Transverse colon (tissue), 4 donors: ENCODE data around the gene LRBA. TPM values are rescaled to one million over a fixed set of nuclear protein-coding genes. Genes with fewer than 3 reads are reported as not detected.

Experiments
- DNase-seq: peaks from one replicate; pipeline ENCODE4 v3.0.0-alpha.2; 2019
- H3K27ac ChIP-seq, 4 donors: fragments of 200-600 bp; sonication (generic); 2 replicates each; pipeline ENCODE4 v1.5.1; 2016 to 2018; ENCODE audit warnings: inconsistent platforms in 4 of 4
- H3K27me3 ChIP-seq: fragments of 200-600 bp; sonication (generic); 2 replicates; pipeline ENCODE4 v1.5.1; 2017; ENCODE audit warnings: inconsistent platforms
- H3K36me3 ChIP-seq, 4 donors: fragments of 200-600 bp; sonication (generic); 2 replicates each; pipeline ENCODE4 v1.5.1; 2017 to 2019; ENCODE audit warnings: inconsistent platforms in 4 of 4
- H3K4me1 ChIP-seq, 4 donors: fragments of 200-600 bp; sonication (generic); 2 replicates each; pipeline ENCODE4 v1.5.1; 2017 to 2020; ENCODE audit warnings: inconsistent platforms in 4 of 4
- H3K4me3 ChIP-seq, 4 donors: fragments of 200-600 bp; sonication (generic); 1 replicate in 1 of 4; 2 replicates in 3 of 4; pipeline versions ENCODE4 v1.5.1 to v1.6.1; 2017 to 2019; ENCODE audit warnings: inconsistent platforms in 4 of 4
- H3K9me3 ChIP-seq, 2 donors: fragments of 200-600 bp; sonication (generic); 2 replicates each; pipeline ENCODE4 v1.5.1; 2017 to 2019; ENCODE audit warnings: inconsistent platforms in 2 of 2
- EP300 ChIP-seq: sonication (generic); formaldehyde crosslinking; IDR thresholded peaks from one replicate; pipeline ENCODE4 v1.6.1; 2017; ENCODE audit warnings: antibody characterized with exemption, low read depth
- POLR2A ChIP-seq: fragments of 450-650 bp; IDR thresholded peaks from one replicate; pipeline ENCODE4 v1.6.1; 2016; ENCODE audit warnings: antibody characterized with exemption, mild to moderate bottlenecking, moderate library complexity
- POLR2AphosphoS5 ChIP-seq, 3 donors: sonication (generic); formaldehyde crosslinking; IDR thresholded peaks; one replicate each; pipeline ENCODE4 v1.6.1; 2016; ENCODE audit warnings: antibody characterized with exemption in 3 of 3
- WGBS, 2 donors: methylation state at CpG; one replicate each; pipeline ENCODE4 v1.1.5; 2018; ENCODE audit warnings: low coverage in 1 of 2; 5-methylcytosine and 5-hydroxymethylcytosine counted together
- in situ Hi-C, 4 donors: fragments of 200-750 bp; cut with MboI; loops; one replicate each; pipeline versions ENCODE4 v1.15.0 to v1.15.1; 2017; ENCODE audit warnings: low sequenced_read_pairs in 3 of 4, low pct_ligation_motif_present in 1 of 4, low pct_unique_long_range_greater_than_20kb in 1 of 4
- intact Hi-C: fragments of 100-400 bp; cut with DNase I; formaldehyde crosslinking; loops from one replicate; pipeline ENCODE4 v1.15.1; 2023; ENCODE audit warnings: low total_unique reads
- total RNA-seq, 4 donors: library from RNA; depleted of rRNA; stranded (reverse); fragments of >200 nt; gene quantifications; one replicate each; pipeline ENCODE4 v1.1.0, GENCODE V29; 2016
- TF ChIP-seq, protein P1 (sequence below), 5 experiments: fragments of 200-600 bp in 3 of 5; fragments of 450-650 bp in 2 of 5; sonication (generic) in 3 of 5; IDR thresholded peaks; 1 replicate in 2 of 5; 2 replicates in 3 of 5; pipeline ENCODE4 v1.5.1; 2016 to 2017; ENCODE audit warnings: antibody characterized with exemption in 5 of 5, inconsistent platforms in 3 of 5, mild to moderate bottlenecking in 2 of 5, moderate library complexity in 1 of 5

The LRBA gene
- total RNA-seq, 4 donors from 2014 or later = 82.7 to 125 (median 112) TPM

DNA sequence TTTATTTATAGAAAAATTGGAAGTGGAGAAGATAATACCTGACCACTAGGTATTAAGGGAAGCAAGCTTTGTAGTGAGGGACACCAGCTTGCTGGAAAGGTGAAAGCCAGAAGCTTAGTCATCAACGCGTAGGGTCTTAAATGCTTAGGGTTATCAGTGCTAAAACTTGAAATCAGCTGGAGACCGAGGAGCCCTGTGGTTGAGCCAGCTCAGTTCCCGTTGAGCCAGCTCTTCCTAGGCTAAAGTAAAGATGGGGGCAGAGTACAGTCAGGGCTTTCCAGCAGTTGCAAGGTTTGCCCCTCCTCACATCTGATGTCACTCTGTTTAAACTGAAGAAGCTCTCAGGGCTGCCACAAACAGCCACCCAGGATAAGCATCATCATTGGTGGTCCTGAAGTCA is 696.1 kb downstream of the LRBA start:
- in situ Hi-C loops (loop anchor here in 1 of 4 donors (25.0 kb wide), 1 partner anchor 268 kb away; the partner anchor contains the start of gene MAB21L2), intact Hi-C loops (no loop called here)
- H3K27me3 ChIP-seq = no peaks in the 10 kb centered on the region
- H3K27ac ChIP-seq = no peak overlapping the region
- no peak overlapping the region for H3K4me3 ChIP-seq
- WGBS, 2 donors = 93 to 100% methylated on average over 2 to 4 of the region's 4 CpGs
- no peaks in the 10 kb centered on the region for H3K36me3 ChIP-seq
- DNase-seq = no peak
- H3K4me1 ChIP-seq = no peaks in the 10 kb centered on the region
- TF ChIP-seq POLR2AphosphoS5 (IDR thresholded peaks at IDR 0.05) = no peak
- TF ChIP-seq, protein P1, sequence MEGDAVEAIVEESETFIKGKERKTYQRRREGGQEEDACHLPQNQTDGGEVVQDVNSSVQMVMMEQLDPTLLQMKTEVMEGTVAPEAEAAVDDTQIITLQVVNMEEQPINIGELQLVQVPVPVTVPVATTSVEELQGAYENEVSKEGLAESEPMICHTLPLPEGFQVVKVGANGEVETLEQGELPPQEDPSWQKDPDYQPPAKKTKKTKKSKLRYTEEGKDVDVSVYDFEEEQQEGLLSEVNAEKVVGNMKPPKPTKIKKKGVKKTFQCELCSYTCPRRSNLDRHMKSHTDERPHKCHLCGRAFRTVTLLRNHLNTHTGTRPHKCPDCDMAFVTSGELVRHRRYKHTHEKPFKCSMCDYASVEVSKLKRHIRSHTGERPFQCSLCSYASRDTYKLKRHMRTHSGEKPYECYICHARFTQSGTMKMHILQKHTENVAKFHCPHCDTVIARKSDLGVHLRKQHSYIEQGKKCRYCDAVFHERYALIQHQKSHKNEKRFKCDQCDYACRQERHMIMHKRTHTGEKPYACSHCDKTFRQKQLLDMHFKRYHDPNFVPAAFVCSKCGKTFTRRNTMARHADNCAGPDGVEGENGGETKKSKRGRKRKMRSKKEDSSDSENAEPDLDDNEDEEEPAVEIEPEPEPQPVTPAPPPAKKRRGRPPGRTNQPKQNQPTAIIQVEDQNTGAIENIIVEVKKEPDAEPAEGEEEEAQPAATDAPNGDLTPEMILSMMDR (IDR thresholded peaks at IDR 0.05) = no peak
- TF ChIP-seq POLR2A = no peak
- no peak for TF ChIP-seq EP300
- H3K9me3 ChIP-seq = no peaks in the 10 kb centered on the region

DNA sequence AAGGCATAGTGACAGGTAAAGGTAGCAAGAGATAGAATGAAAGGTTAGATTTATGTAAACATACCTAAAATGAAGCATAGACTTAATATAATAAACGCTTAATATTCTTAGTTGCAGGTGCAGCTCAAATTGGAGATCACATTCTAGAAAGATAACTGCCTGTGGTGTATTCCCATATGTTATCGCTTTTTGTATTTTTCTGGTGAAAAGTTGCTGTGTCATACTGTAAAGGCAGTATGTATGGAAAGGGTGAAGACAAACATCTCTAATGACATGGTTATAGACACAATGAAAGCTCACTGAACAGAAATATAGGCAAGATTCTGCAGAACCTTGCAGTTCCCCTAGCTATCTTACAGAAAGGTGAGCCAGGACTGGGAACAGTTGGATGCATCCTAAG is 696.6 kb downstream of the LRBA start:
- H3K27ac ChIP-seq = no peak overlapping the region
- in situ Hi-C loops (loop anchor here in 1 of 4 donors (25.0 kb wide), 1 partner anchor 269 kb away; the partner anchor contains the start of gene MAB21L2), intact Hi-C loops (no loop called here)
- H3K27me3 ChIP-seq = no peaks in the 10 kb centered on the region
- no peaks in the 10 kb centered on the region for H3K4me1 ChIP-seq
- H3K4me3 ChIP-seq = no peak overlapping the region
- no peak for TF ChIP-seq POLR2AphosphoS5 (IDR thresholded peaks at IDR 0.05)
- TF ChIP-seq, protein P1 (IDR thresholded peaks at IDR 0.05) = no peak
- TF ChIP-seq EP300 = no peak
- TF ChIP-seq POLR2A = no peak
- no peaks in the 10 kb centered on the region for H3K9me3 ChIP-seq
- 50 to 70% methylated on average over 2 of the region's 2 CpGs for WGBS, 2 donors
- DNase-seq = no peak
- no peaks in the 10 kb centered on the region for H3K36me3 ChIP-seq

DNA sequence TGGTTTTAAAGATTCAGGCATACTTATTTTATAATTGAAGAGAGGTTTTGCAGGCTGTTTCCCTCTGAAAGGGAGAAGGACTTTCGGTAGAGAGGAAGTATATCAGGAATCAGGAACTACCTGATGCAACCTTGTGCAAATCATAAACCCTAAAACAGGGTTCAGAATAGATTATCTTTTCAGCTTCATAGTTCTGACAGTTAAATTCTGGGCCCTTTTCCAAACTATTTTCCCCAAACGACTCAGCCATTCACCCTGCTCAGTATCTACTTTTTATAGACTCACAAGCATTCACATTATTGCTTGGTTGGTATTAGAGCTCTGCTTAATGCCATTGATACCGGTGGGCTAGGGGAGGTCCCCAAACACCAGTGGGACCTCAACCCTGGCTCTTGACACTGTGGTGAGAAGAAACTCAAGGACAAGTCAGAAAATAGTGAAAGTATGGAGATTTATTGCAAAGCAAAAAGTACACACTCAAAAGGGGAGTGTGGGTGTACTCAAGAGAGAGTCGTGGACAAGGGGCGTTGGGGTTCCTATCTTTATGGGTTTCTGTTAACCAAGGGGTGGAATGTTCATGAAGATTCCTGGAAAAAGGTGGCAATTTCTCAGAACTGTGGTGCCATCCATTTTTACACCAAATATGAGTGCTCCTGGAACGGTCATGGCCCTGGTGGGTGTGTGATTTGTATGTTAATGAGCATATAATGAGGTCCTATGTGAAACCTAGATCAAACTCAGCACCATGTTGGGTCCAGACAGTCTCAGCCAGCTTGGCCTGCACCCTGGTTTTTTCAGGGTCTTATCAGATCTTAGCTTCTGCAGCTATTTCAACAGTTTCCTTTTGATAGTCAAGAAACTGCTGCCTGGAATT is 698.5 kb downstream of the LRBA start:
- in situ Hi-C loops = loop anchor here in 1 of 4 donors (25.0 kb wide), 1 partner anchor 271 kb away; the partner anchor contains the start of gene MAB21L2
- Histone ChIP-seq H3K36me3 (no peaks in the 10 kb centered on the region), H3K4me1 (no peaks in the 10 kb centered on the region), H3K27me3 (no peaks in the 10 kb centered on the region), H3K4me3 (no peak overlapping the region), H3K9me3 (no peaks in the 10 kb centered on the region), H3K27ac (no peak overlapping the region)
- no peak for TF ChIP-seq POLR2AphosphoS5 (IDR thresholded peaks at IDR 0.05)
- TF ChIP-seq POLR2A = no peak
- TF ChIP-seq, protein P1 (IDR thresholded peaks at IDR 0.05) = no peak
- no peak for TF ChIP-seq EP300
- intact Hi-C loops = no loop called here
- WGBS, 2 donors = 65 to 67% methylated on average over 3 to 6 of the region's 6 CpGs
- DNase-seq = no peak

DNA sequence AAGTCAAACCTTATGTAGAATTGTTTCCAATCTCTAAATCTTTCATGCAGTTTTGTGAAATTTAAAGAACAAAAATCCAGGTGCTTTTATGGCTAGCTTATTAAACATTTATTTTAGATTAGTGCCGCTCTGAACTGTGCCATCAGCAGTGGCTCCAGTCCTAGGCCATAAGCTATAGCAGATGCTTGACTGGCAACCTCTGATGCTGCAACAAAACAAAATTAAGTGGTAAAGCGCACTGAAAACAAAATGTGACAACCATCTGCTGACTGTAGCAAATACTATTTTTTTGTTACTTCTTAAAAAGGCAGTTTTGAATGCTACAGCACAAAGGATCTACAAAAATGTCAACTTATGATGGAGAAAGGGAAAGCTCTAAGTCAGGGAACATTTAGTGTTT is 699.4 kb downstream of the LRBA start:
- Histone ChIP-seq H3K4me1 (no peaks in the 10 kb centered on the region), H3K4me3 (no peak overlapping the region), H3K36me3 (no peaks in the 10 kb centered on the region), H3K27me3 (no peaks in the 10 kb centered on the region), H3K9me3 (no peaks in the 10 kb centered on the region), H3K27ac (no peak overlapping the region)
- no peak for DNase-seq
- intact Hi-C loops (no loop called here), in situ Hi-C loops (loop anchor here in 1 of 4 donors (25.0 kb wide), 1 partner anchor 272 kb away; the partner anchor contains the start of gene MAB21L2)
- TF ChIP-seq POLR2A (no peak), POLR2AphosphoS5 (IDR thresholded peaks at IDR 0.05) (no peak), EP300 (no peak)
- TF ChIP-seq, protein P1 (IDR thresholded peaks at IDR 0.05) = no peak
- WGBS, 2 donors = 93 to 94% methylated on average over 2 of the region's 2 CpGs
